HL-60/S4 treated with retinoic acid at 250 ng/mL for 4 days and 3 days (cell line): Measurements from ENCODE around the gene SPAG7.

ENCODE experiments used
- in situ Hi-C: fragments of 300-500 bp; cut with MboI; formaldehyde crosslinking; loops from 2 replicates; pipeline ENCODE4 v1.7.0; 2022; ENCODE audit warnings: low sequenced_read_pairs

The SPAG7 gene

GRCh38 chr17:4974115-4974670, 6.6 kb upstream of the SPAG7 start:
- in situ Hi-C loops, result no loop called here

GRCh38 chr17:4973256-4974114, 5.9 kb upstream of the SPAG7 start:
- in situ Hi-C loops, result no loop called here

- in situ Hi-C loops, result no loop called here
Measured at GRCh38 chr17:4972752-4973151, 5.1 kb upstream of the SPAG7 start.

GRCh38 chr17:4972322-4972721, 4.7 kb upstream of the SPAG7 start:
- in situ Hi-C loops, result no loop called here

- in situ Hi-C loops, result no loop called here
Measured at GRCh38 chr17:4971826-4972225, 4.2 kb upstream of the SPAG7 start.

GRCh38 chr17:4970273-4970672, 2.7 kb upstream of the SPAG7 start:
- in situ Hi-C loops, result no loop called here

- in situ Hi-C loops, result no loop called here
Measured at GRCh38 chr17:4969551-4970173, 2.0 kb upstream of the SPAG7 start.

- in situ Hi-C loops, result no loop called here
Measured at GRCh38 chr17:4969047-4969550, 1.5 kb upstream of the SPAG7 start.

- in situ Hi-C loops, result no loop called here
Measured at GRCh38 chr17:4968486-4969046, 949 bp upstream of the SPAG7 start.

- in situ Hi-C loops, result no loop called here
Measured at GRCh38 chr17:4966844-4967538, 626 bp downstream of the SPAG7 start.

GRCh38 chr17:4965311-4965986, 2.2 kb downstream of the SPAG7 start:
- in situ Hi-C loops, result no loop called here

GRCh38 chr17:4960279-4960922, 7.2 kb downstream of the SPAG7 start:
- in situ Hi-C loops, result no loop called here

GRCh38 chr17:4959261-4959965, 8.2 kb downstream of the SPAG7 start:
- in situ Hi-C loops, result no loop called here

- in situ Hi-C loops, result no loop called here
Measured at GRCh38 chr17:4958102-4958501, 9.5 kb downstream of the SPAG7 start.

- in situ Hi-C loops, result no loop called here
Measured at GRCh38 chr17:4956493-4957061, 11.0 kb downstream of the SPAG7 start.

GRCh38 chr17:4955091-4955490, 12.5 kb downstream of the SPAG7 start:
- in situ Hi-C loops, result no loop called here

GRCh38 chr17:4953451-4953961, 14.1 kb downstream of the SPAG7 start:
- in situ Hi-C loops, result no loop called here

- in situ Hi-C loops, result no loop called here
Measured at GRCh38 chr17:4951486-4951885, 16.1 kb downstream of the SPAG7 start.

GRCh38 chr17:4950746-4951204, 16.8 kb downstream of the SPAG7 start, which contains the start of gene ENO3:
Gene ENO3 (plus strand): TSS chr17:4951119. CDS start chr17:4951830, 711 bp downstream.
- in situ Hi-C loops, result no loop called here
